ENCODE data around the gene HPS4. TPM values are rescaled to one million over a fixed set of nuclear protein-coding genes. Genes with fewer than 3 reads are reported as not detected.

Gene HPS4
- total and polyA plus RNA-seq, 2 of the 8 experiments (the other 6 are each of a cell fraction or from before 2014, with no cell fraction given): 28.0 to 35.2 TPM

- no peaks in the 10 kb centered on the region for H3K23me2 ChIP-seq (ENCODE audit: low read depth, low read length)
- H2AK5ac ChIP-seq (ENCODE audit: low read depth, low read length): no peak overlapping the region
- H3K56ac ChIP-seq (replicated peaks; ENCODE audit: insufficient read length, low read depth, low read length): no peak overlapping the region
- no peak overlapping the region for H3K9ac ChIP-seq (replicated peaks in 1 of 4; ENCODE audit: extremely low read depth in 1 of 4, low read depth in 3 of 4, low read length in 3 of 4)
- peaks cover 5 to 9% of the 10 kb centered on the region in 2 experiments for H4K20me1 ChIP-seq (replicated peaks in 1 of 2; ENCODE audit: control insufficient read depth in 1 of 2, insufficient read depth in 2 of 2, low read length in 2 of 2)
- H3K36me3 ChIP-seq (ENCODE audit: control insufficient read depth in 2 of 4, insufficient read depth in 4 of 4, low read length in 3 of 4): peaks cover 14 to 67% (median 43%) of the 10 kb centered on the region in 4 experiments
- H2BK20ac ChIP-seq (ENCODE audit: low read length): no peak overlapping the region
- no peak for FAIRE-seq
- H3K4me1 ChIP-seq (replicated peaks in 1 of 4; ENCODE audit: control insufficient read depth in 3 of 4, insufficient read depth in 4 of 4, low read length in 3 of 4): no peaks in the 10 kb centered on the region
- no peak overlapping the region for H3K4me2 ChIP-seq (ENCODE audit: insufficient read depth in 1 of 2, low read depth in 2 of 2, low read length in 2 of 2)
- H4K8ac ChIP-seq (ENCODE audit: extremely low read depth, insufficient read depth, low read length): no peak overlapping the region
- H3K18ac ChIP-seq (ENCODE audit: extremely low read depth, low read length): no peak overlapping the region
- DNase-seq (ENCODE audit: low read depth in 1 of 2, low spot score in 2 of 2): no peak
- ChIA-PET POLR2A (ENCODE audit: partially characterized antibody) (interaction anchor here (0.6 to 1.5 kb wide), 6 partner anchors 10 to 360 kb away, joined by 3 to 5 read pairs (median 3); partner anchors contain the start of genes HPS4 and SRRD), CTCF (ENCODE audit: partially characterized antibody) (interaction anchor here (1.0 to 7.8 kb wide), 14 partner anchors 8 to 125 kb away, joined by 3 to 98 read pairs (median 8); no protein-coding TSS in a partner anchor)
- no peak overlapping the region for H3K23ac ChIP-seq (ENCODE audit: insufficient read length)
- no peak overlapping the region for H2BK5ac ChIP-seq (ENCODE audit: low read depth, low read length)
- H3K9me3 ChIP-seq (ENCODE audit: insufficient read depth in 2 of 2, low read depth in 1 of 2, low read length in 1 of 2): no peaks in the 10 kb centered on the region
- H3K4me3 ChIP-seq (ENCODE audit: extremely low read depth in 1 of 4, insufficient read depth in 2 of 4, low read depth in 3 of 4, low read length in 4 of 4): no peak overlapping the region
- H4K5ac ChIP-seq (ENCODE audit: insufficient read length, low read depth, low read length): no peak overlapping the region
- H2BK15ac ChIP-seq (ENCODE audit: low read length): no peak overlapping the region
- H2BK12ac ChIP-seq (ENCODE audit: low read depth, low read length): no peak overlapping the region
- H2AFZ ChIP-seq (ENCODE audit: low read length): no peak overlapping the region
- H3K4ac ChIP-seq (replicated peaks; ENCODE audit: insufficient read length, low read depth, low read length): no peak overlapping the region
- WGBS, 2 experiments (ENCODE audit: extremely low coverage in 1 of 2, insufficient coverage in 1 of 2, insufficient read length in 1 of 2, insufficient replicate concordance in 2 of 2, low coverage in 1 of 2, low lambda C conversion rate in 2 of 2, missing lambda C conversion rate in 1 of 2): 98% methylated on average over 3 of the region's 3 CpGs; no CpG with 5 or more reads in 1 of the 2 experiments
- no peak overlapping the region for H3K27ac ChIP-seq (ENCODE audit: low read depth, low read length)
- H3K79me1 ChIP-seq (ENCODE audit: low read depth, low read length): 0 out of 2 replicates have a peak, but pooled peaks cover 2% of the 10 kb centered on the region
- no peaks in the 10 kb centered on the region for H3K27me3 ChIP-seq (replicated peaks in 1 of 4; ENCODE audit: control insufficient read depth in 3 of 4, extremely low read depth in 1 of 4, insufficient read depth in 3 of 4, low read length in 3 of 4)
- no peak overlapping the region for H2BK120ac ChIP-seq (replicated peaks; ENCODE audit: low read depth, low read length)
- H4K91ac ChIP-seq (replicated peaks; ENCODE audit: insufficient read length, low read length): no peak overlapping the region
- peaks cover 0 to 2% of the 10 kb centered on the region in 2 experiments; a peak in 1 of 4 replicates for H3K79me2 ChIP-seq (ENCODE audit: control insufficient read depth in 1 of 2, insufficient read depth in 2 of 2, low read length in 2 of 2)
- no peak overlapping the region for H3K14ac ChIP-seq (ENCODE audit: insufficient read length)
- TF ChIP-seq BCL11A (IDR thresholded peaks at IDR 0.05; ENCODE audit: low read depth in 2 of 2, low read length in 2 of 2): no peak
- TF ChIP-seq SIRT6 (IDR thresholded peaks at IDR 0.05; ENCODE audit: low read length): no peak
- no peak for TF ChIP-seq RBBP5 (IDR thresholded peaks at IDR 0.05; ENCODE audit: borderline replicate concordance, low read depth, low read length)
- no peak for TF ChIP-seq TAF7 (optimal IDR thresholded peaks at IDR 0.05; ENCODE audit: borderline replicate concordance, low read depth, low read length)
- TF ChIP-seq EGR1 (IDR thresholded peaks at IDR 0.05; ENCODE audit: borderline replicate concordance, low read depth, low read length): no peak
- no peak for TF ChIP-seq SUZ12 (IDR thresholded peaks at IDR 0.05; ENCODE audit: low read length)
- no peak for TF ChIP-seq GTF2F1 (IDR thresholded peaks at IDR 0.05; ENCODE audit: borderline replicate concordance, low read depth, low read length)
- no peak for TF ChIP-seq SP1 (IDR thresholded peaks at IDR 0.05; ENCODE audit: low read depth, low read length)
- TF ChIP-seq HDAC6 (IDR thresholded peaks at IDR 0.05; ENCODE audit: low read depth, low read length): no peak
- no peak for TF ChIP-seq EP300 (IDR thresholded peaks at IDR 0.05; ENCODE audit: borderline replicate concordance in 1 of 2, low read depth in 2 of 2, low read length in 2 of 2)
- TF ChIP-seq, protein P1, sequence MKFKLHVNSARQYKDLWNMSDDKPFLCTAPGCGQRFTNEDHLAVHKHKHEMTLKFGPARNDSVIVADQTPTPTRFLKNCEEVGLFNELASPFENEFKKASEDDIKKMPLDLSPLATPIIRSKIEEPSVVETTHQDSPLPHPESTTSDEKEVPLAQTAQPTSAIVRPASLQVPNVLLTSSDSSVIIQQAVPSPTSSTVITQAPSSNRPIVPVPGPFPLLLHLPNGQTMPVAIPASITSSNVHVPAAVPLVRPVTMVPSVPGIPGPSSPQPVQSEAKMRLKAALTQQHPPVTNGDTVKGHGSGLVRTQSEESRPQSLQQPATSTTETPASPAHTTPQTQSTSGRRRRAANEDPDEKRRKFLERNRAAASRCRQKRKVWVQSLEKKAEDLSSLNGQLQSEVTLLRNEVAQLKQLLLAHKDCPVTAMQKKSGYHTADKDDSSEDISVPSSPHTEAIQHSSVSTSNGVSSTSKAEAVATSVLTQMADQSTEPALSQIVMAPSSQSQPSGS (IDR thresholded peaks at IDR 0.05; ENCODE audit: low read length): no peak
- TF ChIP-seq KDM1A (IDR thresholded peaks at IDR 0.05; ENCODE audit: borderline replicate concordance, low read length): no peak
These were observed 20.9 kb downstream of the HPS4 start for GRCh38 chr22:26462641-26463040.

All from H1 (cell line).